Osteocyte (in vitro differentiated cells): ENCODE results near the gene ZNF684. TPM values are rescaled to one million over a fixed set of nuclear protein-coding genes. Genes with fewer than 3 reads are reported as not detected.
"Not testable (repeated sequence)": the region's sequence is repeated elsewhere in the genome, so short reads cannot be mapped to it uniquely, and the experiment has no call there.

Experiments
- DNase-seq: peaks from one replicate; pipeline ENCODE4 v3.0.0; 2021; ENCODE audit warnings: mixed read lengths; ENCODE audit not compliant: unreplicated experiment; ENCODE audit errors: extremely low spot score
- H3K27ac Mint-ChIP-seq: one replicate; pipeline ENCODE4 v1.8.0; 2021; ENCODE audit warnings: mild to moderate bottlenecking, mixed read lengths; ENCODE audit not compliant: unreplicated experiment
- H3K27me3 Mint-ChIP-seq: one replicate; pipeline ENCODE4 v1.8.0; 2021; ENCODE audit warnings: mixed read lengths; ENCODE audit not compliant: unreplicated experiment
- H3K36me3 Mint-ChIP-seq: one replicate; pipeline ENCODE4 v1.8.0; 2021; ENCODE audit warnings: mixed read lengths; ENCODE audit not compliant: unreplicated experiment
- H3K4me1 Mint-ChIP-seq: one replicate; pipeline ENCODE4 v1.8.0; 2021; ENCODE audit warnings: mixed read lengths; ENCODE audit not compliant: unreplicated experiment
- H3K4me3 Mint-ChIP-seq: one replicate; pipeline ENCODE4 v1.8.0; 2021; ENCODE audit warnings: mild to moderate bottlenecking, moderate library complexity, mixed read lengths; ENCODE audit not compliant: unreplicated experiment
- H3K9me3 Mint-ChIP-seq: one replicate; pipeline ENCODE4 v1.8.0; 2021; ENCODE audit warnings: mixed read lengths; ENCODE audit not compliant: unreplicated experiment
- long read RNA-seq: library from polyadenylated mRNA; unstranded; transcript quantifications from one replicate; pipeline ENCODE4 v2.0.0, GENCODE V29; 2021
- total RNA-seq: library from RNA; stranded (reverse); gene quantifications from 2 replicates; pipeline ENCODE4 v1.2.1, GENCODE V29; 2021
- TF ChIP-seq, protein P1 (sequence below): fragments of 200-600 bp; sonication (generic); IDR thresholded peaks from 2 replicates; pipeline ENCODE4 v1.5.0; 2021; ENCODE audit warnings: antibody characterized with exemption, mild to moderate bottlenecking, moderate library complexity

Gene ZNF684
- total RNA-seq = 4.7 and 5.4 TPM in 2 replicates
- long read RNA-seq, transcript ZNF684-203 (5 exons, 2,097 nt) = major isoform, 20 of 28 reads
- long read RNA-seq, partial matches to known transcripts = 0 of 28 reads
- long read RNA-seq, other reads (novel, unspliced or antisense) = 4 of 28 reads

GRCh38 chr1:40531381-40532061, at the start of gene ZNF684:
Gene ZNF684, plus strand, starts transcription at chr1:40531637. Its CDS starts 1,530 bp downstream, at chr1:40533167.
- Mint-ChIP-seq H3K27me3 (peaks cover 2% of the 10 kb centered on the region), H3K4me3 (peak within 1 kb of the TSS; percentile 99), H3K36me3 (peaks cover 4% of the 10 kb centered on the region), H3K27ac (peak within 1 kb of the TSS; percentile 97), H3K9me3 (peaks cover 9% of the 10 kb centered on the region), H3K4me1 (peaks cover 25% of the 10 kb centered on the region)
- DNase-seq = peak; percentile 89
- TF ChIP-seq, protein P1, sequence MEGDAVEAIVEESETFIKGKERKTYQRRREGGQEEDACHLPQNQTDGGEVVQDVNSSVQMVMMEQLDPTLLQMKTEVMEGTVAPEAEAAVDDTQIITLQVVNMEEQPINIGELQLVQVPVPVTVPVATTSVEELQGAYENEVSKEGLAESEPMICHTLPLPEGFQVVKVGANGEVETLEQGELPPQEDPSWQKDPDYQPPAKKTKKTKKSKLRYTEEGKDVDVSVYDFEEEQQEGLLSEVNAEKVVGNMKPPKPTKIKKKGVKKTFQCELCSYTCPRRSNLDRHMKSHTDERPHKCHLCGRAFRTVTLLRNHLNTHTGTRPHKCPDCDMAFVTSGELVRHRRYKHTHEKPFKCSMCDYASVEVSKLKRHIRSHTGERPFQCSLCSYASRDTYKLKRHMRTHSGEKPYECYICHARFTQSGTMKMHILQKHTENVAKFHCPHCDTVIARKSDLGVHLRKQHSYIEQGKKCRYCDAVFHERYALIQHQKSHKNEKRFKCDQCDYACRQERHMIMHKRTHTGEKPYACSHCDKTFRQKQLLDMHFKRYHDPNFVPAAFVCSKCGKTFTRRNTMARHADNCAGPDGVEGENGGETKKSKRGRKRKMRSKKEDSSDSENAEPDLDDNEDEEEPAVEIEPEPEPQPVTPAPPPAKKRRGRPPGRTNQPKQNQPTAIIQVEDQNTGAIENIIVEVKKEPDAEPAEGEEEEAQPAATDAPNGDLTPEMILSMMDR = no peak

DNA sequence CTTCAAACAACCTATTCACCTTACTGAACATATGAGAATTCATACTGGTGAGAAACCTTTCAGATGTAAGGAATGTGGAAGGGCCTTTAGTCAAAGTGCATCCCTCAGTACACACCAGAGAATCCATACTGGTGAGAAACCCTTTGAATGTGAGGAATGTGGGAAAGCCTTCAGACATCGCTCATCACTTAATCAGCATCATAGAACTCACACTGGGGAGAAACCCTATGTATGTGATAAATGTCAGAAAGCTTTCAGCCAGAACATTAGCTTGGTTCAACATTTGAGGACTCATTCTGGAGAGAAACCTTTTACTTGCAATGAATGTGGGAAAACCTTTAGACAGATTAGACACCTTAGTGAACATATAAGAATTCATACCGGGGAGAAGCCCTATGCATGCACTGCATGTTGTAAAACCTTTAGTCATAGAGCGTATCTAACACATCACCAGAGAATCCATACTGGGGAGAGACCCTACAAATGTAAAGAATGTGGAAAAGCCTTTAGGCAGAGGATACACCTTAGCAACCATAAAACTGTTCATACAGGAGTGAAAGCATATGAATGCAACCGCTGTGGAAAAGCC, 36.0 kb upstream of the ZNF684 start:
- Mint-ChIP-seq H3K27ac (no peak overlapping the region), H3K4me1 (no peaks in the 10 kb centered on the region), H3K4me3 (no peak overlapping the region), H3K27me3 (no peaks in the 10 kb centered on the region), H3K36me3 (peaks cover 72% of the 10 kb centered on the region), H3K9me3 (peaks cover 50% of the 10 kb centered on the region)
- DNase-seq = no peak
- TF ChIP-seq, protein P1 = no peak

GRCh38 chr1:40502651-40503050, 28.8 kb upstream of the ZNF684 start:
- not testable (repeated sequence) for H3K27me3 Mint-ChIP-seq, H3K4me1 Mint-ChIP-seq, DNase-seq, H3K27ac Mint-ChIP-seq, H3K4me3 Mint-ChIP-seq
- H3K36me3 Mint-ChIP-seq = peaks cover 44% of the 10 kb centered on the region
- peaks cover 37% of the 10 kb centered on the region for H3K9me3 Mint-ChIP-seq

- H3K27ac Mint-ChIP-seq = peak overlapping the region; percentile 88
- no peak for DNase-seq
- H3K9me3 Mint-ChIP-seq = peaks cover 27% of the 10 kb centered on the region
- no peaks in the 10 kb centered on the region for H3K27me3 Mint-ChIP-seq
- TF ChIP-seq, protein P1 = no peak
- peaks cover 13% of the 10 kb centered on the region for H3K4me1 Mint-ChIP-seq
- H3K4me3 Mint-ChIP-seq = peak overlapping the region; percentile 88
- H3K36me3 Mint-ChIP-seq = peaks cover 31% of the 10 kb centered on the region
Observed at GRCh38 chr1:40507973-40508372, 23.5 kb upstream of the ZNF684 start.

GRCh38 chr1:40508375-40509341, 22.8 kb upstream of the ZNF684 start, which contains the start of gene EXO5:
Gene EXO5, plus strand, starts transcription at chr1:40508767. Its CDS starts 5,778 bp downstream, at chr1:40514545.
- H3K4me3 Mint-ChIP-seq = peak within 1 kb of the TSS; percentile 88
- peak within 1 kb of the TSS; percentile 88 for H3K27ac Mint-ChIP-seq
- TF ChIP-seq, protein P1 = no peak
- peaks cover 24% of the 10 kb centered on the region for H3K9me3 Mint-ChIP-seq
- H3K27me3 Mint-ChIP-seq = no peaks in the 10 kb centered on the region
- DNase-seq = peak; percentile 93
- peaks cover 13% of the 10 kb centered on the region for H3K4me1 Mint-ChIP-seq
- peaks cover 26% of the 10 kb centered on the region for H3K36me3 Mint-ChIP-seq
